Body of pancreas (tissue), 4 donors: ENCODE data around the gene EGR4.

Experiments
- POLR2A ChIP-seq, 3 donors: fragments of 450-650 bp; IDR thresholded peaks; one replicate each; pipeline ENCODE4 v1.6.1; 2016; ENCODE audit warnings: antibody characterized with exemption in 3 of 3, mild to moderate bottlenecking in 2 of 3
- TF ChIP-seq, protein P1 (sequence below), 7 experiments: fragments of 450-650 bp in 4 of 7; fragments of 200-600 bp in 3 of 7; sonication (generic) in 3 of 7; IDR thresholded peaks; one replicate each; pipeline ENCODE4 v1.5.1; 2016 to 2019; ENCODE audit warnings: antibody characterized with exemption in 7 of 7

GRCh38 chr2:73301636-73302035, 8.3 kb upstream of the EGR4 start:
- TF ChIP-seq, protein P1, sequence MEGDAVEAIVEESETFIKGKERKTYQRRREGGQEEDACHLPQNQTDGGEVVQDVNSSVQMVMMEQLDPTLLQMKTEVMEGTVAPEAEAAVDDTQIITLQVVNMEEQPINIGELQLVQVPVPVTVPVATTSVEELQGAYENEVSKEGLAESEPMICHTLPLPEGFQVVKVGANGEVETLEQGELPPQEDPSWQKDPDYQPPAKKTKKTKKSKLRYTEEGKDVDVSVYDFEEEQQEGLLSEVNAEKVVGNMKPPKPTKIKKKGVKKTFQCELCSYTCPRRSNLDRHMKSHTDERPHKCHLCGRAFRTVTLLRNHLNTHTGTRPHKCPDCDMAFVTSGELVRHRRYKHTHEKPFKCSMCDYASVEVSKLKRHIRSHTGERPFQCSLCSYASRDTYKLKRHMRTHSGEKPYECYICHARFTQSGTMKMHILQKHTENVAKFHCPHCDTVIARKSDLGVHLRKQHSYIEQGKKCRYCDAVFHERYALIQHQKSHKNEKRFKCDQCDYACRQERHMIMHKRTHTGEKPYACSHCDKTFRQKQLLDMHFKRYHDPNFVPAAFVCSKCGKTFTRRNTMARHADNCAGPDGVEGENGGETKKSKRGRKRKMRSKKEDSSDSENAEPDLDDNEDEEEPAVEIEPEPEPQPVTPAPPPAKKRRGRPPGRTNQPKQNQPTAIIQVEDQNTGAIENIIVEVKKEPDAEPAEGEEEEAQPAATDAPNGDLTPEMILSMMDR (IDR thresholded peaks at IDR 0.05): no peak
- TF ChIP-seq POLR2A (IDR thresholded peaks at IDR 0.05): no peak
